ENCODE results near the gene UNK. TPM values are rescaled to one million over a fixed set of nuclear protein-coding genes. Genes with fewer than 3 reads are reported as not detected.

The UNK gene
- total and polyA plus RNA-seq, 2 of the 13 experiments (the other 11 are each of a cell fraction or from before 2014, with no cell fraction given): 31.6 to 33.0 TPM

- peak; percentile 86; the same call in 1 of the 2 replicates for TF ChIP-seq HBP1 (CRISPR knock-in tag; IDR thresholded peaks at IDR 0.05; ENCODE audit: low read depth)
- peak; percentile 95 for TF ChIP-seq PITX1 (CRISPR knock-in tag; IDR thresholded peaks at IDR 0.05)
- TF ChIP-seq ZNF503 (CRISPR knock-in tag; IDR thresholded peaks at IDR 0.05): peak; percentile 89
- TF ChIP-seq ZNF33B (CRISPR knock-in tag; IDR thresholded peaks at IDR 0.05): peak; percentile 85; the same call in 1 of the 2 replicates
- TF ChIP-seq ATF7 (IDR thresholded peaks at IDR 0.05): no peak
- peak; percentile 66 for TF ChIP-seq ATF7 (CRISPR knock-in tag; IDR thresholded peaks at IDR 0.05)
- peak; percentile 70 for TF ChIP-seq NFKBIZ (CRISPR knock-in tag; IDR thresholded peaks at IDR 0.05)
- TF ChIP-seq ZNF878 (CRISPR knock-in tag; IDR thresholded peaks at IDR 0.05): peak; percentile 94; the same call in 1 of the 2 replicates
- peak; percentile 82 for TF ChIP-seq KMT2A (CRISPR knock-in tag; IDR thresholded peaks at IDR 0.05)
- TF ChIP-seq HNF1B (CRISPR knock-in tag; IDR thresholded peaks at IDR 0.05): peak; percentile 89
- peak; percentile 82 for TF ChIP-seq GZF1 (CRISPR knock-in tag; IDR thresholded peaks at IDR 0.05)
- no peak for TF ChIP-seq CREB1 (IDR thresholded peaks at IDR 0.05)
- TF ChIP-seq CREB1 (CRISPR knock-in tag; IDR thresholded peaks at IDR 0.05): no peak
- TF ChIP-seq AHR (CRISPR knock-in tag; IDR thresholded peaks at IDR 0.05): no peak
- TF ChIP-seq ZSCAN12 (CRISPR knock-in tag; IDR thresholded peaks at IDR 0.05): peak; percentile 91; the same call in 1 of the 2 replicates
- no peak for TF ChIP-seq HDAC6 (IDR thresholded peaks at IDR 0.05; ENCODE audit: low read depth, low read length)
- peak; percentile 84 for TF ChIP-seq MYC (CRISPR knock-in tag; IDR thresholded peaks at IDR 0.05; ENCODE audit: borderline replicate concordance)
- peak; percentile 31; the same call in 1 of the 2 replicates for TF ChIP-seq NR0B2 (CRISPR knock-in tag; IDR thresholded peaks at IDR 0.05)
- peak; percentile 98 for TF ChIP-seq ZBTB10 (CRISPR knock-in tag; IDR thresholded peaks at IDR 0.05; ENCODE audit: borderline replicate concordance)
These were observed 88.1 kb downstream of the UNK start (continued) for GRCh38 chr17:75872434-75873351.

Measured in HepG2 (cell line).